Neural progenitor cell (in vitro differentiated cells): Measurements from ENCODE around the gene CNTN5. TPM values are rescaled to one million over a fixed set of nuclear protein-coding genes. Genes with fewer than 3 reads are reported as not detected.

Experiments
- DNase-seq: peaks from one replicate; pipeline ENCODE4 v3.0.0-alpha.2; 2016; ENCODE audit warnings: low spot score
- H2AFZ ChIP-seq: fragments of 200-600 bp; sonication (generic); replicated peaks from 2 replicates; pipeline ENCODE4 v1.6.1; 2016; ENCODE audit warnings: antibody characterized with exemption
- H3F3A ChIP-seq: fragments of 200-600 bp; sonication (generic); 2 replicates; pipeline ENCODE4 v1.6.1; 2016; ENCODE audit warnings: antibody characterized with exemption, low read depth
- H3K27ac ChIP-seq: fragments of 200-600 bp; sonication (generic); 2 replicates; pipeline ENCODE4 v1.5.1; 2016; ENCODE audit warnings: mild to moderate bottlenecking
- H3K27me3 ChIP-seq: fragments of 200-600 bp; sonication (generic); 2 replicates; pipeline ENCODE4 v1.6.1; 2016; ENCODE audit warnings: mild to moderate bottlenecking, moderate library complexity
- H3K36me3 ChIP-seq: fragments of 200-600 bp; sonication (generic); 2 replicates; pipeline ENCODE4 v1.5.1; 2016
- H3K4me1 ChIP-seq: fragments of 200-600 bp; sonication (generic); 2 replicates; pipeline ENCODE4 v1.6.1; 2016; ENCODE audit warnings: mixed run types
- H3K4me2 ChIP-seq: fragments of 200-600 bp; sonication (generic); 2 replicates; pipeline ENCODE4 v1.6.1; 2016
- H3K4me3 ChIP-seq: fragments of 200-600 bp; sonication (generic); 2 replicates; pipeline ENCODE4 v1.5.1; 2016
- H3K79me2 ChIP-seq: fragments of 200-600 bp; sonication (generic); 2 replicates; pipeline ENCODE4 v1.6.1; 2016; ENCODE audit warnings: low read depth
- H3K9ac ChIP-seq: fragments of 200-600 bp; sonication (generic); 2 replicates; pipeline ENCODE4 v1.6.1; 2016
- H3K9me3 ChIP-seq: fragments of 200-600 bp; sonication (generic); 2 replicates; pipeline ENCODE4 v1.5.1; 2016; ENCODE audit warnings: low read depth
- H4K20me1 ChIP-seq: fragments of 200-600 bp; sonication (generic); 2 replicates; pipeline ENCODE4 v1.6.1; 2016; ENCODE audit warnings: low read depth
- H3K27ac Mint-ChIP-seq: 3 replicates; pipeline ENCODE4 v1.8.0; 2021; ENCODE audit warnings: mixed read lengths
- H3K27me3 Mint-ChIP-seq: 2 replicates; pipeline ENCODE4 v1.8.0; 2022; ENCODE audit warnings: low read depth, mild to moderate bottlenecking, inconsistent platforms, moderate library complexity, mixed read lengths; ENCODE audit not compliant: insufficient read depth
- H3K36me3 Mint-ChIP-seq: 3 replicates; pipeline ENCODE4 v1.8.0; 2021; ENCODE audit warnings: mixed read lengths
- H3K4me1 Mint-ChIP-seq: 3 replicates; pipeline ENCODE4 v1.8.0; 2021; ENCODE audit warnings: mixed read lengths
- H3K4me3 Mint-ChIP-seq: 3 replicates; pipeline ENCODE4 v1.8.0; 2021; ENCODE audit warnings: mild to moderate bottlenecking, moderate library complexity, mixed read lengths
- H3K9me3 Mint-ChIP-seq: 3 replicates; pipeline ENCODE4 v1.8.0; 2020; ENCODE audit warnings: mixed read lengths
- EZH2 ChIP-seq: fragments of 200-600 bp; sonication (generic); IDR thresholded peaks from 2 replicates; pipeline ENCODE4 v1.6.1; 2017; ENCODE audit warnings: antibody characterized with exemption, mild to moderate bottlenecking, moderate library complexity
- EZH2phosphoT487 ChIP-seq: fragments of 200-600 bp; sonication (generic); IDR thresholded peaks from 2 replicates; pipeline ENCODE4 v1.6.1; 2017; ENCODE audit warnings: antibody characterized with exemption
- total RNA-seq: library from RNA; depleted of rRNA; stranded (reverse); fragments of >200 nt; gene quantifications from 2 replicates; pipeline ENCODE4 v1.2.3, GENCODE V29; 2015; ENCODE audit warnings: low replicate concordance
- TF ChIP-seq, protein P1 (sequence below): fragments of 200-600 bp; sonication (generic); IDR thresholded peaks from 2 replicates; pipeline ENCODE4 v1.5.1; 2017; ENCODE audit warnings: antibody characterized with exemption, mild to moderate bottlenecking

Gene CNTN5
- total RNA-seq, 1 donor from 2014 or later = 0.19 TPM

DNA sequence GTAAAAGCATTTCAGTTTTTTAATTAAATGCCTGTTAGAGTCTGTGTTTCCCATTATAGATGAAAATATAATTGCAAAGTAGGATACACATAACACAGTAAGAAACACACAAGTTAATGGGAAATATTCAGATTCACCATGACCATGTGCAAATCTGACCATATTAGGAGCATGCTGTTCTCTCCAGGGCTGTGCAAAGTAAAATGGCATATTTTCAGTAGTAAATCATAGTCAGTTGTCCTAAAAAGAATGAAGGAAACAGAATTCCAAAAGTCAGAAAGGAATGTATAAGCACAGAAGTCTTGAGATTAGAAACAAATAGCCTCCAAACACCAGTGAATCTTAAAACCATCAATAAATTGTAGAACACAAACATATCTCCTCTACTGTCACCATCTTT, 44.4 kb downstream of the CNTN5 start:
- Histone ChIP-seq H3K4me3 (no peak overlapping the region), H4K20me1 (no peaks in the 10 kb centered on the region), H3K4me2 (no peak overlapping the region), H3K4me1 (peaks cover 40% of the 10 kb centered on the region), H3K9me3 (no peaks in the 10 kb centered on the region), H3K27ac (no peak overlapping the region), H3F3A (peaks cover 13% of the 10 kb centered on the region), H3K9ac (no peak overlapping the region), H3K79me2 (no peaks in the 10 kb centered on the region), H2AFZ (no peak overlapping the region), H3K27me3 (no peaks in the 10 kb centered on the region), H3K36me3 (no peaks in the 10 kb centered on the region)
- DNase-seq = no peak
- Mint-ChIP-seq H3K27me3 (no peaks in the 10 kb centered on the region), H3K4me1 (peaks cover 16% of the 10 kb centered on the region), H3K27ac (no peak overlapping the region), H3K9me3 (no peaks in the 10 kb centered on the region), H3K4me3 (no peak overlapping the region), H3K36me3 (no peaks in the 10 kb centered on the region)
- TF ChIP-seq EZH2phosphoT487 (no peak), EZH2 (no peak)
- TF ChIP-seq, protein P1, sequence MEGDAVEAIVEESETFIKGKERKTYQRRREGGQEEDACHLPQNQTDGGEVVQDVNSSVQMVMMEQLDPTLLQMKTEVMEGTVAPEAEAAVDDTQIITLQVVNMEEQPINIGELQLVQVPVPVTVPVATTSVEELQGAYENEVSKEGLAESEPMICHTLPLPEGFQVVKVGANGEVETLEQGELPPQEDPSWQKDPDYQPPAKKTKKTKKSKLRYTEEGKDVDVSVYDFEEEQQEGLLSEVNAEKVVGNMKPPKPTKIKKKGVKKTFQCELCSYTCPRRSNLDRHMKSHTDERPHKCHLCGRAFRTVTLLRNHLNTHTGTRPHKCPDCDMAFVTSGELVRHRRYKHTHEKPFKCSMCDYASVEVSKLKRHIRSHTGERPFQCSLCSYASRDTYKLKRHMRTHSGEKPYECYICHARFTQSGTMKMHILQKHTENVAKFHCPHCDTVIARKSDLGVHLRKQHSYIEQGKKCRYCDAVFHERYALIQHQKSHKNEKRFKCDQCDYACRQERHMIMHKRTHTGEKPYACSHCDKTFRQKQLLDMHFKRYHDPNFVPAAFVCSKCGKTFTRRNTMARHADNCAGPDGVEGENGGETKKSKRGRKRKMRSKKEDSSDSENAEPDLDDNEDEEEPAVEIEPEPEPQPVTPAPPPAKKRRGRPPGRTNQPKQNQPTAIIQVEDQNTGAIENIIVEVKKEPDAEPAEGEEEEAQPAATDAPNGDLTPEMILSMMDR = no peak

DNA sequence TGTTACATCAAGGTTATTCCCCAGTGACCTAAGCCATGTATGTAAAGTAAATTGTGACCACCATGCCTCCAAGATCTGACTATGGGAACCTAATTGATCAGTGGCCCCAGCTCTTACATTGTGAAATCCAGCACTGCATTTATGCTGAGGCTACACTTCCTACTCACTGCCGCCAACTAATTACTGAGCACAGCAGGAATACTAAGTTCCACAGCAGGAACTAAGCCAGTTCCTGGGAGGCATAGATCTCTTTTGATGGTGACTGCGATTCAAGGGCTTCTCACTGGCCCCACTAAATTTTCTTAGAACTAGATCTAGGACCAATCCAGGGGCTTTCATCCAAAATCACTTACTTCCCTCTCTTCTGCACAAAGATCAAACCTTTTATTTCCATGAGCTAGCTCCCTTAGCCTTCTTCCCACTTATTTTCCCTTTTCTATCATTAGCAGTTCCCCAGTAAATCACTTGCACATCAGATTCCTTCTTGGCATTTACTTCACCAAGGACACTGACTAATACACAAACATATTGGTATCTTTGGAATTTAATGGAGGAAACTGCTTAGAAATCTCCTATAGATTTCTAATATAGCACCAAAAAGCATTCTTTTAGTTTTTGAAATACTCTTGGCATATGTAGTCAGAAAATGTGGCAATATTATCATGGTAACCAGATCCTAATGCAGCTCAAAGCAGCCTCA, 46.0 kb downstream of the CNTN5 start:
- H3K36me3 Mint-ChIP-seq = no peaks in the 10 kb centered on the region
- H3K27ac Mint-ChIP-seq = no peak overlapping the region
- no peaks in the 10 kb centered on the region for H3K27me3 Mint-ChIP-seq
- H3K4me1 Mint-ChIP-seq = peaks cover 17% of the 10 kb centered on the region
- no peaks in the 10 kb centered on the region for H3K27me3 ChIP-seq
- H3K9me3 ChIP-seq = no peaks in the 10 kb centered on the region
- H4K20me1 ChIP-seq = no peaks in the 10 kb centered on the region
- no peak overlapping the region for H2AFZ ChIP-seq
- TF ChIP-seq, protein P1 = no peak
- TF ChIP-seq EZH2 = no peak
- no peak for TF ChIP-seq EZH2phosphoT487
- peaks cover 41% of the 10 kb centered on the region for H3K4me1 ChIP-seq
- H3K9me3 Mint-ChIP-seq = no peaks in the 10 kb centered on the region
- H3F3A ChIP-seq = peaks cover 13% of the 10 kb centered on the region
- H3K4me3 Mint-ChIP-seq = no peak overlapping the region
- H3K9ac ChIP-seq = no peak overlapping the region
- H3K36me3 ChIP-seq = no peaks in the 10 kb centered on the region
- no peak overlapping the region for H3K27ac ChIP-seq
- no peaks in the 10 kb centered on the region for H3K79me2 ChIP-seq
- no peak overlapping the region for H3K4me3 ChIP-seq
- DNase-seq = peak; percentile 70
- H3K4me2 ChIP-seq = peak overlapping the region; percentile 11

DNA sequence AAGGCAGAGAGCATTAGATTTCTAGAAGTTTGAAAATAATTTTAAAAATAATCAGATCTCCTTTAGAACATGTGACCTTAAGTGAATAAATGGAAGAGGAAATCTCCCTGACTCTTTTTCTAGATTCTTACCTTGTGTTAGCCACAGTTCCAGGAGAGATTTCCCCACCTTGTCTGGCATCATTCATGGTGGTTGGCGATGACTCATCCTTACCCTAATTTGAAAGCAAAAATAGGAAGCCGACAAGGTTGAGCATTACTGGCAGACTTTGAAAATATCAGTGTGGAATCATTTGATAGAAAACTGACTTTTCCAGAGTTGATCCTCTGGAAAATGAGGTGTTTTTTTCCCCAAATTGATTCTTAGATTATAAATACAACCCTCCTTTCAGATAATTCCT, 48.1 kb downstream of the CNTN5 start:
- no peak for DNase-seq
- Histone ChIP-seq H3K36me3 (no peaks in the 10 kb centered on the region), H3K27ac (no peak overlapping the region), H3F3A (peaks cover 13% of the 10 kb centered on the region), H3K9me3 (no peaks in the 10 kb centered on the region), H3K79me2 (no peaks in the 10 kb centered on the region), H3K4me2 (no peak overlapping the region), H3K4me1 (peaks cover 41% of the 10 kb centered on the region), H3K4me3 (no peak overlapping the region), H3K9ac (no peak overlapping the region), H2AFZ (no peak overlapping the region), H3K27me3 (no peaks in the 10 kb centered on the region), H4K20me1 (no peaks in the 10 kb centered on the region)
- H3K27ac Mint-ChIP-seq = no peak overlapping the region
- peaks cover 17% of the 10 kb centered on the region for H3K4me1 Mint-ChIP-seq
- H3K27me3 Mint-ChIP-seq = no peaks in the 10 kb centered on the region
- TF ChIP-seq EZH2 (no peak), EZH2phosphoT487 (no peak)
- TF ChIP-seq, protein P1 = no peak
- no peaks in the 10 kb centered on the region for H3K36me3 Mint-ChIP-seq
- no peaks in the 10 kb centered on the region for H3K9me3 Mint-ChIP-seq
- H3K4me3 Mint-ChIP-seq = no peak overlapping the region
